ENCODE measurements around the gene TULP4.

Gene TULP4

DNA sequence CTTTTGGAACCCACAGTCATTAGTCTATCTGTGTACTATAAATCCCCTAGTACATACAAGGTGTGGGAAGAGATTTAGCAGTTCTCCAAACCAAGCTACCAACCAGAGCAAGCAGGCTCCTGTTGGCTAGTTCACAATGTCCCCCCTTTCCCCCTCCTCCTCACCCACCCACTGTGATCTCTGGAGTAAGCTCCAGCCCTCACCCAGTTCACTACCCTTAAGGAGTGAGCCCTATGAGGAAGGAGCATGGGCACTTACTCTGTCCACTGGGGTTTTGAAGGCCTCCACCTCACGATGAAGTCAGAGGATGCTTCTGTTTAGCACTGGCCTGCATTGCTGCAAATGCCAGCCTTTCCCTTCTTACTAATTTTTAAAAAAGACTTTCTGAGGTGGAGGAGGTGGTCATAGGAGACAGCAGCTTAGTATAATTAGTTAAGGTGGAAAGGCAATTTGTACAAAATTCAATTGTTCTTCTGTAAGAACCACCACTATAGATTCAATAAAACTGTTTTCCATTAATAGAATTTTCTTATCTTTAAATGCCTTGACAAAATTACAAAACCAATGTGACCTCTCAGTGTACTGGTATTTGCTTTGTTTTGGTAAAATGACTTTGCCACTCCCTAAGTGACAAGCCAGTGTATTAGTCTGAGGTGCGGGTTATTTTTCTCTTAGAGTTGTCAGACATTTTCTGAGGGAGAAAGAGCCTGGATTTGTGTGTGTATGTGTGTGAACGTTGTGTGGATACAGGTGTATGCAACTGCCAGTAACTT lies 86.2 kb downstream of the TULP4 start:
- no peak for DNase-seq

- DNase-seq, result peak; percentile 88
Observed at GRCh38 chr6:158399040-158399700, 86.9 kb downstream of the TULP4 start.

DNA sequence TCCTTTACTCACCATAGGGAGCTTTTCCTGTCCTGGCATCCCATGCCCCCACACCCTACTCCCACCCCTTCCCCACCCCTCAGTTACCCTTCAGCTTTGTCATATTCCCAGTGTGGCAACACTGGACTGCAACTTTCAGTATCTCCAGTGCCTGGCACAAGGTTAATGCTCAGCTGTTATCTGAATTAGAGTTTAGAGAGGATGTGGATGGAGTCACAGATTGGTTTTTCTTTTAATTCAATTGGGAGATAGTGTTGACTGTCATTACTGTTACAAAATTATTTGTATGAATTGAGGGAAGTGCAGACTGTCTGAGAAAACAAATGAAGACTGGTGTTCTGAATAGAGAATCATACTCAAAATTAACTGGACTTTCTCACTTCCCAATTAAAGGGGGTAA lies 89.9 kb downstream of the TULP4 start:
- no peak for DNase-seq

- DNase-seq, result peak; percentile 90
Observed at GRCh38 chr6:158405321-158405831, 93.1 kb downstream of the TULP4 start.

DNA sequence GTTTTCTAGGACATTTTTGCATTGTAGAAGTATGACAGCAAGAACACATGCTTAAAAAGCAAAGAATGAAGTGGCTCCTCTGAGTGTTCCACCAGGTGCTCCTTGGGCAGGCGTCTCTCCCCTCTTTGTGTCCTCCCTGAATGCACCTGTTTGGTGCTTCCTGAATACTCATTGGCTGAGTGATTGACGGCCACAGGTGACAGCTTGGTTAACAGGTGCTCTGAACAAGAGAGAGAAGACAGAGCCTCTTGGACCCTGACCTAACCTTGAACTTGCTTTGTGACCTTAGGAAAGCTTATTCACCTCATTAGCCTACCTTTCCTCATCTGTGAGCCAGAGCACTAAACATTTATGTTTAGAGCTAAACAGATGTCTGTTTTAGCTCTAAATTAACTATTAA lies 93.7 kb downstream of the TULP4 start:
- peak; percentile 90 for DNase-seq

- no peak for DNase-seq
Observed at GRCh38 chr6:158406736-158407135, 94.5 kb downstream of the TULP4 start.

- DNase-seq, result no peak
Observed at GRCh38 chr6:158408013-158408412, 95.7 kb downstream of the TULP4 start.

GRCh38 chr6:158408552-158409130 lies 96.4 kb downstream of the TULP4 start:
- DNase-seq, result no peak

GRCh38 chr6:158409451-158409850 lies 97.2 kb downstream of the TULP4 start:
- no peak for DNase-seq

GRCh38 chr6:158410784-158411183 lies 98.5 kb downstream of the TULP4 start:
- no peak for DNase-seq

- DNase-seq, result no peak
Observed at GRCh38 chr6:158411998-158412397, 99.7 kb downstream of the TULP4 start.

GRCh38 chr6:158413028-158413427 lies 100.8 kb downstream of the TULP4 start:
- no peak for DNase-seq

DNA sequence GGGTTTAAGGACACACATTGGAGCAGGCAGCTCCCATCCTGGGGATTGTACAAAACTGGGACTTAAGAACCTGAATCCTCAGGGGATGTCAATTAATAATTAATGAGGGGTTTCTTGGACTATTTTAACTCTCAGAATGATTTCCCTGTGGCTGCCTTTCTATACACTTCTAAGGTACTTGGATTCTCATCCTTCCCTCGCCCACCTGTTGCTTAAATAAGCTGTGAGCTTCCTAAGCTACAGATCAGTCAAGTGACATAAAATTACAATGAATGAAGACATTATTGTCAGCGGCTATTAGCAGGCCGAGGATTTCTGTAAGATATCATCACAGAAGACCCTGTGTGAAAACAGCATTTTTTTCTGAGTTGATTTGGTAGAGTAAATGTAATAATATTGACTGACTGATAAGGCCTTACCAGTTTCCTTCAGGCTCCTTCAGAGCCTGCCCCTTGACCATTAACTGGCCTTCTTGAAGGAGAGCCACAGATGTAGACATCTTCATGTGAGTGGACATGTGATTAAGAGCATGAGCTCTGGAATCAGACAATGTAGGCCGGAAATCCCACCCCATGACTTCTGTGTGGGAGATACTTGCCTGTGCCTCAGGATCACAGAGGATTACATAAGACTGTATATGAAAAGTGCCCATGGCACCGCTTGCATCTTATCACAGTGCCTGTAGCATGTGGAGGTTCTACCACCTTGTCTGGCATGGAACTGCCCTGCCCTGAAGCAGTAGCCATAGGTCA lies 101.7 kb downstream of the TULP4 start:
- DNase-seq, result no peak

GRCh38 chr6:158414851-158415262 lies 102.6 kb downstream of the TULP4 start:
- no peak for DNase-seq

- DNase-seq, result no peak
Observed at GRCh38 chr6:158415666-158416065, 103.4 kb downstream of the TULP4 start.

- no peak for DNase-seq
Observed at GRCh38 chr6:158416883-158417759, 104.9 kb downstream of the TULP4 start.

- DNase-seq, result no peak
Observed at GRCh38 chr6:158417760-158418098, 105.5 kb downstream of the TULP4 start.

GRCh38 chr6:158418501-158418900 lies 106.2 kb downstream of the TULP4 start:
- DNase-seq, result no peak

GRCh38 chr6:158419339-158419909 lies 107.2 kb downstream of the TULP4 start:
- DNase-seq, result no peak

DNA sequence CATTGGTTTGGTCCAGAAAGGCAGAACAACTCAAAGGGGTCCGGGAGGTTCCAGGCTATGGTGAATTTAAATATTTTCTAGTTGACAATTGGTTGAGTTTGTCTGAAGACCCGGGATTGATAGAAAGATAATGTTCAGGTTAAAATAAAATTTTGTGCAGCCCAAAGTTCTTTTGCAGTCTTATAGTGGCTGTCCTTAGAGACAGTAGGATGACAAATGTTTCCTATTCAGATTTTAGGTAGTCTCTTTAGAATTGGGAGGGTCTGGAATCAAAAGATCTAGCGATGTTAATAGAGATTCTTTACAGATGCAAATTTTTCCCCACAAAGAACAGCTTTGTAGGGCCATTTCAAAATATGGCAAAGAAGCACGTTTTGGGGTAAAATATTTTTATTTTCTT lies 109.1 kb downstream of the TULP4 start:
- DNase-seq, result no peak

DNA sequence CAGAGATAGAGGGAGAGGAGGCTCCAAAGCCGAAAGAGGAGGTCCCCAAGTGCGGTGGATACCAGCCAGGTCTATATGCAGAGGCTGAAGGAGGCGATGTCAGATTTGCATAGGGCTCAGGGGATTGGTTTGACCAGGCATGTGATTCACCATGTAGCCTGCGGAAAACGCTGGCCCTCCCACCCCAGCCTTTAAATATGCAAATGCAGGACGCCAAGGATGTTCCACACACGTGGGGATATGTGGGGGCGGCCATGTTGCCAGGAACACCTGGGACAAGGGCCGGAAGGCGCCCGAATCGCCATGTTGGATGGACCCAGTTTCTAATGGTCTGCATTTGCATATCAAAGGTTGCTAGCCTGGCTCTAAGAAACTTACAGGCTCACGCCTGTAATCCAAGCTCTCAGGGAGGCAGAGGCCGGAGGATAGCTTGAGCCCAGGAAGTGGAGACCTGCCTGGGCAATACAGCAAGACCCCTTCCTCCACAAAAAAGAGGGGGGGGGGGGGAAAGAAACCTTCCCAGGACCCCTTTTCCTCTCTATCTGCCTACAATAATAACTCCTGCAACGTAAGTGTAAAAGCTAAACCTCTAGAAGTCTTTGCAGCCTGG lies 110.5 kb downstream of the TULP4 start:
- DNase-seq, result no peak

DNA sequence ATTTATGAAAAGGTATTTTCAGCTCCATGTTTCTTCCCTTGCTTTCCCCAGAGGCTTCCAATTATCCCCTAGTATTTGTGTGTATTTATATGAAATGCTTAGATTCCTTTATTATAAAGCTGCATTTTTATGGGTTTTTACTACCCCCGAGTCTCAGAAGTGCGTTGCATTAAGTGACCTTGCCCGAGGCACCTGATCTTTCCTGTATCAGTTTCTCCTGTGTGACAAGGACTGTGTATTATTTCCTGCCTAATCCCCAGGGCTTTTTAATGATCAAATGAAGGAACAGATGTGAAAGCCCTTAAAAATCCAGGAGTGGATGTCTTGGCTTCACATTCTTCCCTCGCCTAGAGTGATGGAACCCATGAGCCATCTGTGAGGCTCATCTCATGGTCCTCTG lies 118.8 kb downstream of the TULP4 start:
- DNase-seq, result no peak
